Spleen (tissue), 11 donors: ENCODE results near the gene ZNF691. TPM values are rescaled to one million over a fixed set of nuclear protein-coding genes. Genes with fewer than 3 reads are reported as not detected.
A peak's percentile ranks its signal among the peaks of the same experiment; 100 is the strongest.

Source experiments
- DNase-seq: peaks from one replicate; pipeline ENCODE4 v3.0.0-alpha.2; 2020
- H3K27ac ChIP-seq, 8 donors: fragments of 200-600 bp; sonication (generic) in 7 of 8; 1 replicate in 4 of 8; 2 replicates in 4 of 8; pipeline versions ENCODE4 v1.5.0 to v1.8.0; 2016 to 2021; ENCODE audit warnings: inconsistent platforms in 4 of 8, mild to moderate bottlenecking in 4 of 8, moderate library complexity in 1 of 8
- H3K27me3 ChIP-seq, 7 donors: fragments of 200-600 bp; sonication (generic) in 6 of 7; replicated peaks in 1 of 7; 1 replicate in 4 of 7; 2 replicates in 3 of 7; pipeline versions ENCODE4 v1.5.0 to v1.8.0; 2016 to 2021; ENCODE audit warnings: inconsistent platforms in 3 of 7, mild to moderate bottlenecking in 1 of 7
- H3K36me3 ChIP-seq, 6 donors: fragments of 200-600 bp; sonication (generic) in 5 of 6; 1 replicate in 4 of 6; 2 replicates in 2 of 6; pipeline versions ENCODE4 v1.5.0 to v1.8.0; 2016 to 2021; ENCODE audit warnings: inconsistent platforms in 2 of 6
- H3K4me1 ChIP-seq, 6 donors: fragments of 200-600 bp; sonication (generic) in 5 of 6; 1 replicate in 3 of 6; 2 replicates in 3 of 6; pipeline versions ENCODE4 v1.5.0 to v1.8.0; 2016 to 2021; ENCODE audit warnings: inconsistent platforms in 3 of 6
- H3K4me3 ChIP-seq, 8 donors: fragments of 200-600 bp; sonication (generic) in 7 of 8; 1 replicate in 4 of 8; 2 replicates in 4 of 8; pipeline versions ENCODE4 v1.5.0 to v1.8.0; 2016 to 2021; ENCODE audit warnings: inconsistent platforms in 4 of 8, mild to moderate bottlenecking in 4 of 8, moderate library complexity in 2 of 8
- H3K9me3 ChIP-seq, 8 donors: fragments of 200-600 bp; sonication (generic) in 7 of 8; 1 replicate in 4 of 8; 2 replicates in 4 of 8; pipeline versions ENCODE4 v1.5.0 to v1.8.0; 2016 to 2021; ENCODE audit warnings: inconsistent platforms in 4 of 8
- CTCF ChIP-seq, 11 experiments: fragments of 200-600 bp in 7 of 11; fragments of 450-650 bp in 4 of 11; sonication (generic) in 4 of 11; IDR thresholded peaks in 8 of 11; conservative IDR thresholded peaks in 3 of 11; 1 replicate in 7 of 11; 2 replicates in 4 of 11; pipeline versions ENCODE4 v1.4.0 to v1.8.0; 2016 to 2021; ENCODE audit warnings: antibody characterized with exemption in 11 of 11, inconsistent platforms in 4 of 11, mild to moderate bottlenecking in 1 of 11
- POLR2A ChIP-seq, 3 donors: fragments of 450-650 bp; IDR thresholded peaks; one replicate each; pipeline ENCODE4 v1.5.1; 2017; ENCODE audit warnings: antibody characterized with exemption in 3 of 3, mild to moderate bottlenecking in 1 of 3
- POLR2AphosphoS5 ChIP-seq, 3 donors: sonication (generic); formaldehyde crosslinking; IDR thresholded peaks; one replicate each; pipeline ENCODE4 v1.5.1; 2017; ENCODE audit warnings: antibody characterized with exemption in 3 of 3
- WGBS, 5 donors: extraction: QIAGEN DNeasy Blood & Tissue Kit in 3 of 5; methylation state at CpG; one replicate each; pipeline versions ENCODE4 v1.1.5 to v1.1.7; 2013 to 2018; 5-methylcytosine and 5-hydroxymethylcytosine counted together
- intact Hi-C: fragments of 100-400 bp; cut with DNase I; formaldehyde crosslinking; loops from one replicate; pipeline ENCODE4 v1.15.0; 2023; ENCODE audit warnings: low total_unique reads
- polyA plus RNA-seq, 3 donors: library from polyadenylated mRNA; stranded (reverse); fragments of 200-250 nt; gene quantifications; one replicate each; pipeline ENCODE4 v1.2.1, GENCODE V29; 2013
- total RNA-seq, 7 donors: library from RNA; depleted of rRNA in 3 of 7; stranded (reverse); fragments of >200 nt in 3 of 7; fragmentation: NEBNext Ultra II Directional in 4 of 7; extraction: Animal tissue kit (Norgen Biotek cat#: 25700) in 4 of 7; gene quantifications; one replicate each; pipeline versions ENCODE4 v1.1.0 to v1.2.1, GENCODE V29; 2016 to 2021
- donor health status: healthy with polysubstance abuse.
- donor health status: DM: no; HTN: no; CAD: no; lungs with moderate emphysema.
- donor health status: DM: no; HTN: no; CAD: no.
- donor health status: Bipolar disorder and iron deficiency.
- donor health status: healthy.
- donor health status: DM: no; HTN: no; CAD: no.
- donor health status: DM: yes; HTN: yes; CAD: no.

ZNF691 gene
- total and polyA plus RNA-seq, 10 donors = 9.6 to 18.3 (median 12.1) TPM

DNA sequence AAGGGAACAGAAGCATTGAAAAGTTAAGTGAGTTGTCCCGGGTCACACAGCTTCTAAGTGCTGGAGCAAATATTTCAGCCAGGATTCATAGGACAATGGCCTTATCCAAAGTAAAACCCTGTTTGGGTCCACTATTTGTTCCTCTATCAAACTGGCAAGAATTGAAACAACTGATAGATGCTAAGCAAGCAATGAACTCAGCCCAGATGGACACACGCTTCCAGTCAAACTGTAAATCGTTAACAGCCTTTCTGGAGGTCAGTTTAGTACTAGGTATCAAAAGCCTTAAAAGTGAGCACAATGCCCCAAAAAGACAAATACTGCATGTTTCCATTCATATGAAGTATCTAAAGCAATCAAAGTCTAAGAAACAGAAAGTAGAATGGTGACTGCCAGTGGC, 28.4 kb upstream of the ZNF691 start:
- peaks cover 0 to 14% (median 0%) of the 10 kb centered on the region in 6 donors for H3K36me3 ChIP-seq
- H3K9me3 ChIP-seq = no peaks in the 10 kb centered on the region
- peak overlapping the region in 4 of 8 donors; percentile 64 to 77 (median 66) for H3K4me3 ChIP-seq
- no peak for DNase-seq
- H3K27me3 ChIP-seq = no peaks in the 10 kb centered on the region
- TF ChIP-seq POLR2AphosphoS5 (IDR thresholded peaks at IDR 0.05) = no peak
- no peak for TF ChIP-seq POLR2A (IDR thresholded peaks at IDR 0.05)
- TF ChIP-seq CTCF (IDR thresholded peaks at IDR 0.05 in 8 of 11, conservative IDR thresholded peaks at IDR 0.05 in 3 of 11) = no peak
- WGBS, 5 donors = 91 to 97% (median 93%) methylated on average over 3 of the region's 3 CpGs
- peaks cover 20 to 54% (median 25%) of the 10 kb centered on the region in 6 donors for H3K4me1 ChIP-seq
- intact Hi-C loops = no loop called here
- H3K27ac ChIP-seq = peak overlapping the region in 2 of 8 donors; percentile 95 to 96

- no peak overlapping the region for H3K4me3 ChIP-seq
- peaks cover 16 to 49% (median 17%) of the 10 kb centered on the region in 6 donors for H3K4me1 ChIP-seq
- H3K36me3 ChIP-seq = no peaks in the 10 kb centered on the region
- no peaks in the 10 kb centered on the region for H3K9me3 ChIP-seq
- H3K27ac ChIP-seq = peak overlapping the region in 1 of 8 donors; percentile 13
- no peaks in the 10 kb centered on the region for H3K27me3 ChIP-seq
- TF ChIP-seq CTCF (IDR thresholded peaks at IDR 0.05 in 8 of 11, conservative IDR thresholded peaks at IDR 0.05 in 3 of 11) = no peak
- TF ChIP-seq POLR2AphosphoS5 (IDR thresholded peaks at IDR 0.05) = no peak
- no peak for TF ChIP-seq POLR2A (IDR thresholded peaks at IDR 0.05)
- DNase-seq = no peak
- intact Hi-C loops = no loop called here
- 61 to 83% (median 78%) methylated on average over 1 of the region's 1 CpG for WGBS, 5 donors
These were observed 25.6 kb upstream of the ZNF691 start for GRCh38 chr1:42820813-42821212.

DNA sequence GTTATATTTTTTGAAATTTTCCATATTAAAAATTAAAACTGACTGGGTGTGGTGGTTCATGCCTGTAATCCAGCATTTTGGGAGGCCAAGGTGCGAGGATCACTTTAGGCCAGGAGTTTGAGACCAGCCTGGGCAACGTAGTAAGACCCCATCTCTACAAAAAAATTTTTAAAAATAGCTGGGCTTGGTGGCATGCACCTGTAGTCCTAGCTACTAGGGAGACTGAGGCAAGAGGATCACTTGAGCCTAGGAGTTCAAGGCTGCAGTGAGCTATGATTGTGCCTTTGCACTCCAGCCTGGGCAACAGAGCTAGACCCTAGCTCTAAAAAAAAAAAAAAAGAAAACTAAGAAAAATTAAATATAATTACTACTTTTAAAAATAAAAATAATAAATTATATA, 24.7 kb upstream of the ZNF691 start:
- H3K9me3 ChIP-seq = no peaks in the 10 kb centered on the region
- no peaks in the 10 kb centered on the region for H3K27me3 ChIP-seq
- no peak overlapping the region for H3K4me3 ChIP-seq
- H3K4me1 ChIP-seq = peaks cover 8 to 40% (median 10%) of the 10 kb centered on the region in 6 donors
- intact Hi-C loops = no loop called here
- 94 to 100% (median 95%) methylated on average over 2 of the region's 2 CpGs for WGBS, 5 donors
- no peak overlapping the region for H3K27ac ChIP-seq
- TF ChIP-seq CTCF (IDR thresholded peaks at IDR 0.05 in 8 of 11, conservative IDR thresholded peaks at IDR 0.05 in 3 of 11) (no peak), POLR2AphosphoS5 (IDR thresholded peaks at IDR 0.05) (no peak), POLR2A (IDR thresholded peaks at IDR 0.05) (no peak)
- DNase-seq = no peak
- no peaks in the 10 kb centered on the region for H3K36me3 ChIP-seq

DNA sequence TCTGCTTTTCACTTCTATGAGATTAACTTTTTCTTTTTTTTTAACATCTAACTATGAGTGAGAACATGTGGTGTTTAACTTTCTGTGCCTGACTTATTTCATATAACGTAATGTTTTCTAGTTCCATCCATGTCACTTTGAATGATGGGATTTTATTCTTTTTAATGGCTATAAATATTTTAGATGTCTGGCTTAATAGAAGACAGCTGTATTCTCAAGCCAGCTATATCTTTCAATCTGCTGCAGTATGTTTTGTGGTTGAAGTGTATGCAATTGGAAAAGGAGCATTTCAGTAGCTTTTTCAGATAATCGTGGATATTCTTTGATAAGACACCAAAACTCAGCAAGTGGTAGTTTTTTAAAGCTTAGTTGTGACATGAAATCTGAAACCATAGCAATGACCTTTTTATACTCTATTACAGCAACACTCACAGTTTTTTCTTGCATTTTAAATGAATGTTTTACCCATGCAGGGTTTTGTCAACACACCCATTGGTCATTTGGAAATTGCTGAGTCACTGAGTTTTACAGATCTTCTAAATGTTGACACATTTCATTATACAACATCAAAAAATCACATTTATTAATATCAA, 23.5 kb upstream of the ZNF691 start:
- Histone ChIP-seq H3K36me3 (peaks cover 0 to 7% (median 0%) of the 10 kb centered on the region in 6 donors), H3K27ac (peak overlapping the region in 5 of 8 donors; percentile 5 to 51 (median 31)), H3K4me3 (no peak overlapping the region), H3K4me1 (peaks cover 3 to 33% (median 6%) of the 10 kb centered on the region in 6 donors), H3K27me3 (no peaks in the 10 kb centered on the region), H3K9me3 (no peaks in the 10 kb centered on the region)
- intact Hi-C loops = no loop called here
- WGBS, 5 donors = 70 to 80% (median 78%) methylated on average over 2 of the region's 2 CpGs
- DNase-seq = no peak
- no peak for TF ChIP-seq POLR2AphosphoS5 (IDR thresholded peaks at IDR 0.05)
- no peak for TF ChIP-seq CTCF (IDR thresholded peaks at IDR 0.05 in 8 of 11, conservative IDR thresholded peaks at IDR 0.05 in 3 of 11)
- TF ChIP-seq POLR2A (IDR thresholded peaks at IDR 0.05) = no peak
